Activated T-cell treated with anti-CD3 and anti-CD28 coated beads, Interleukin-2, amount 50 U/mL, for 4 hours (primary cell): ENCODE results near the gene ARHGAP9. TPM values are rescaled to one million over a fixed set of nuclear protein-coding genes. Genes with fewer than 3 reads are reported as not detected.

Source experiments
- ATAC-seq, 2 donors: fragments of 200-7000 bp; cut with Tn5 transposase; one replicate each; pipeline ENCODE4 v1.10.0; 2021
- DNase-seq: peaks from one replicate; pipeline ENCODE4 v3.0.0-alpha.2; 2020
- H3K27me3 Mint-ChIP-seq: one replicate; pipeline ENCODE4 v1.8.0; 2021; ENCODE audit warnings: low read depth, mixed read lengths
- H3K36me3 Mint-ChIP-seq: one replicate; pipeline ENCODE4 v1.8.0; 2022; ENCODE audit warnings: mixed read lengths; ENCODE audit not compliant: insufficient read depth
- H3K4me1 Mint-ChIP-seq: one replicate; pipeline ENCODE4 v1.8.0; 2021; ENCODE audit warnings: low read depth, mixed read lengths
- H3K4me3 Mint-ChIP-seq: one replicate; pipeline ENCODE4 v1.8.0; 2021; ENCODE audit warnings: mild to moderate bottlenecking, moderate library complexity, mixed read lengths
- H3K9me3 Mint-ChIP-seq: one replicate; pipeline ENCODE4 v1.8.0; 2021; ENCODE audit warnings: mixed read lengths
- total RNA-seq, 3 donors: library from RNA; stranded (reverse); gene quantifications; one replicate each; pipeline ENCODE4 v1.2.1, GENCODE V29; 2021

The ARHGAP9 gene
- total RNA-seq = 10 to 100 TPM; 54.5 to 64.6 (median 57.7) TPM

GRCh38 chr12:57479376-57480115 is at the start of gene ARHGAP9:
Gene ARHGAP9, minus strand, starts transcription at chr12:57479866. Its CDS starts 460 bp downstream, at chr12:57479406.
- peaks cover 7% of the 10 kb centered on the region for H3K36me3 Mint-ChIP-seq
- ATAC-seq (peak; percentile 59 to 64), DNase-seq (peak; percentile 52)
- no peaks in the 10 kb centered on the region for H3K27me3 Mint-ChIP-seq
- H3K4me1 Mint-ChIP-seq = peaks cover 75% of the 10 kb centered on the region
- no peaks in the 10 kb centered on the region for H3K9me3 Mint-ChIP-seq
- peak within 1 kb of the TSS; percentile 91 for H3K4me3 Mint-ChIP-seq

- H3K4me3 Mint-ChIP-seq = no peak overlapping the region
- no peak for ATAC-seq
- peaks cover 7% of the 10 kb centered on the region for H3K4me1 Mint-ChIP-seq
- DNase-seq = no peak
- no peaks in the 10 kb centered on the region for H3K27me3 Mint-ChIP-seq
- no peaks in the 10 kb centered on the region for H3K9me3 Mint-ChIP-seq
- H3K36me3 Mint-ChIP-seq = peaks cover 30% of the 10 kb centered on the region
Measured at GRCh38 chr12:57528831-57529555, 49.3 kb upstream of the ARHGAP9 start.

GRCh38 chr12:57528176-57528575 is 48.5 kb upstream of the ARHGAP9 start:
- Mint-ChIP-seq H3K4me3 (no peak overlapping the region), H3K9me3 (no peaks in the 10 kb centered on the region), H3K36me3 (peaks cover 29% of the 10 kb centered on the region), H3K4me1 (peaks cover 16% of the 10 kb centered on the region), H3K27me3 (no peaks in the 10 kb centered on the region)
- DNase-seq (no peak), ATAC-seq (no peak)

- Mint-ChIP-seq H3K4me1 (peaks cover 19% of the 10 kb centered on the region), H3K27me3 (no peaks in the 10 kb centered on the region), H3K4me3 (no peak overlapping the region), H3K36me3 (peaks cover 19% of the 10 kb centered on the region), H3K9me3 (no peaks in the 10 kb centered on the region)
- DNase-seq = no peak
- no peak for ATAC-seq
Measured at GRCh38 chr12:57527184-57527583, 47.5 kb upstream of the ARHGAP9 start.

- H3K27me3 Mint-ChIP-seq = no peaks in the 10 kb centered on the region
- H3K36me3 Mint-ChIP-seq = peaks cover 13% of the 10 kb centered on the region
- no peak for DNase-seq
- ATAC-seq = no peak
- peaks cover 25% of the 10 kb centered on the region for H3K4me1 Mint-ChIP-seq
- no peak overlapping the region for H3K4me3 Mint-ChIP-seq
- H3K9me3 Mint-ChIP-seq = no peaks in the 10 kb centered on the region
Measured at GRCh38 chr12:57526477-57527126, 46.9 kb upstream of the ARHGAP9 start.

- peaks cover 9% of the 10 kb centered on the region for H3K36me3 Mint-ChIP-seq
- H3K27me3 Mint-ChIP-seq = no peaks in the 10 kb centered on the region
- H3K4me1 Mint-ChIP-seq = peaks cover 32% of the 10 kb centered on the region
- no peaks in the 10 kb centered on the region for H3K9me3 Mint-ChIP-seq
- DNase-seq = no peak
- no peak overlapping the region for H3K4me3 Mint-ChIP-seq
- no peak for ATAC-seq
Measured at GRCh38 chr12:57525615-57526383, 46.1 kb upstream of the ARHGAP9 start.

GRCh38 chr12:57524814-57525614 is 45.3 kb upstream of the ARHGAP9 start:
- DNase-seq (no peak), ATAC-seq (no peak)
- Mint-ChIP-seq H3K9me3 (no peaks in the 10 kb centered on the region), H3K27me3 (no peaks in the 10 kb centered on the region), H3K36me3 (peaks cover 8% of the 10 kb centered on the region), H3K4me1 (peaks cover 32% of the 10 kb centered on the region), H3K4me3 (peak overlapping the region; percentile 92)

- Mint-ChIP-seq H3K4me3 (peak overlapping the region; percentile 92), H3K9me3 (no peaks in the 10 kb centered on the region), H3K27me3 (no peaks in the 10 kb centered on the region), H3K4me1 (peaks cover 38% of the 10 kb centered on the region), H3K36me3 (peaks cover 12% of the 10 kb centered on the region)
- DNase-seq (no peak), ATAC-seq (no peak)
Measured at GRCh38 chr12:57523706-57524614, 44.3 kb upstream of the ARHGAP9 start.

- peaks cover 17% of the 10 kb centered on the region for H3K36me3 Mint-ChIP-seq
- H3K9me3 Mint-ChIP-seq = no peaks in the 10 kb centered on the region
- H3K4me1 Mint-ChIP-seq = peaks cover 47% of the 10 kb centered on the region
- H3K4me3 Mint-ChIP-seq = peak overlapping the region; percentile 92
- no peaks in the 10 kb centered on the region for H3K27me3 Mint-ChIP-seq
- ATAC-seq (no peak), DNase-seq (peak; percentile 46)
Measured at GRCh38 chr12:57522887-57523705, 43.4 kb upstream of the ARHGAP9 start.

GRCh38 chr12:57522011-57522886 is 42.6 kb upstream of the ARHGAP9 start, which contains the start of gene MBD6:
Gene MBD6, plus strand, starts transcription at chr12:57522824. Its CDS starts 1,480 bp downstream, at chr12:57524304.
- Mint-ChIP-seq H3K27me3 (no peaks in the 10 kb centered on the region), H3K4me1 (peaks cover 54% of the 10 kb centered on the region), H3K36me3 (peaks cover 23% of the 10 kb centered on the region), H3K4me3 (peak within 1 kb of the TSS; percentile 92), H3K9me3 (no peaks in the 10 kb centered on the region)
- ATAC-seq (peak; percentile 31 to 33), DNase-seq (peak; percentile 87)

GRCh38 chr12:57521525-57522010 is 41.9 kb upstream of the ARHGAP9 start:
- no peaks in the 10 kb centered on the region for H3K27me3 Mint-ChIP-seq
- DNase-seq (peak; percentile 14), ATAC-seq (no peak)
- H3K9me3 Mint-ChIP-seq = no peaks in the 10 kb centered on the region
- peak overlapping the region; percentile 87 for H3K4me3 Mint-ChIP-seq
- H3K4me1 Mint-ChIP-seq = peaks cover 58% of the 10 kb centered on the region
- peaks cover 29% of the 10 kb centered on the region for H3K36me3 Mint-ChIP-seq
